ENCODE data around the gene FAAP24.
"Not testable (repeated sequence)": the region's sequence is repeated elsewhere in the genome, so short reads cannot be mapped to it uniquely, and the experiment has no call there.

Gene FAAP24

DNA sequence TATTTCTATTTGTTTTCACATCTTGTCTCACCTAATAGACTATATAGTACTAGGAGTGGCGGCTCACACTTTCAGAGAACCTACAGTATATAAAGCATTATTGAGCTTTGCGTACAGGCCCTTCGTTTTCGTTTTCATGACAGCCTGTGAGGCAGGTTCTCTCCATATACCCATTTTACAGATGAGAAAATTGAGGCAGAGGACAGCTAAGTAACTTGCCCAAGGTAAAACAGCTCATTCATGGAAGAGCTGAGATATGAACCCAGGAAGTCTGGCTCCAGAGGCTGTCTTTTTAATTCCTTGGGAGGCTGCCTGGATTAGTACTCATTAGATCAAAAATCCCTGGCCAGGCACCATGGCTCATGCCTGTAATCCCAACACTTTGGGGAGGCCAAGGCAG lies 28.9 kb downstream of the FAAP24 start:
- DNase-seq: no peak

GRCh38 chr19:33002126-33002865 lies 30.3 kb downstream of the FAAP24 start:
- DNase-seq: not testable (repeated sequence)

DNA sequence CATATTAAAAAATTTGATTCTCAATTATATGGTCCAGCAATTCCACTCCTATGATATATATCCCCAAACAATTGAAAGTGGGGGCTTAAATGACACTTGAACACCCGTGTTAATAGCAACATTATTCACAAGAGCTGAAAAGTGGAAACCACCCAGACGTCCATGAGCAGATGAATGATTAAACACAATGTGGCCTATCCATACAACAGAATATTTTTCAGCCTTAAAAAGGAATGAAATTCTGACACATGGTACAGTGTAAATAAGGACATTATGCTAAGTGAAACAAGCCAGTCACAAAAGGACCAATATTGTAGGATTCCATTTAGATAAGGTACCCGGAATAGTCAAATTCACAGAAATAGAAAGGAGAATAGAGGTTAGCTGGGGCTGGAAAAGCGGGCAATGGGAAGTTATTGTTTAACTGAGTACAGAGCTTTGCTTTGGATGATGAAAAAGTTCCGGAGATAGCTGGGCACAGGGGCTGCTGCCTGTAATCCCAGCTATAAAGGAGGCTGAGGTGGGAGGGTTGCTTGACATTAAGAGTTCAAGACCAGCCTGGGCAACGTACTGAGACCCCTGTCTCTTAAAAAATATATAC lies 31.5 kb downstream of the FAAP24 start:
- not testable (repeated sequence) for DNase-seq

GRCh38 chr19:33005440-33005839 lies 33.4 kb downstream of the FAAP24 start:
- DNase-seq: no peak

DNA sequence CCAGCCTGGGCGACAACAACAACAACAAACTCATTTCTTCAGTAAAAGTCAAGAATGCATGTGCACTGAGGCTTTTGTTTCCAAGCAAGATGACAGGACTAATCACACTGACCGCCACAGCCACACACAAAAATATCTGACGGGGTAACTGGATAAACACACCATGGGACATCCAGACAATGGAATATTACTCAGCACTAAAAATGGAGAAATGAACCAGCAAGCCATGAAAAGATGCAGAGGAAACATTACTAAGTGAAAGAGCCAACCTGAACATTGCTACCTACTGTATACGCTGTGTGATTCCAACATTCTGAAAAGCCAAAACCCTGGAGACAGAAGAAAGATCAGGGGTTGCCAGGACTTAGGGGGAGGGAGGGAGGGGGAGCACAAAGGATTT lies 36.7 kb downstream of the FAAP24 start:
- no peak for DNase-seq

DNA sequence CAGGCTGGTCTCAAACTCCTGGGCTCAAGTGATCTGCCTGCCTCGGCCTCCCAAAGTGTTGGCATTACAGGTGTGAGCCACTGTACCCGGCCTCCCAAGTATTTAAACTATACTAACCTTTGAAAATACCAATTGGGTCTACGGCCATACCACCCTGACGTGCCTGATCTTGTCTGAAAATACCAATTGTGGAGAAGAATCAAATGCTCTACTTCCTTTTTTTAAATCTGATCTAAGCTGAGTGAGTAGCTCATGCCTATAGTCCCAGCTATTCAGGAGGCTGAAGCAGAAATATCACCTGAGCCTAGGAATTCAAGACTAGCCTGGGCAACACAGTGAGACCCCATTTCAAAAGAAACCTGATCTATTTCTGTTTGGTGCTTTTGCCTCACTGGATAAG lies 38.8 kb downstream of the FAAP24 start:
- DNase-seq: not testable (repeated sequence)

DNA sequence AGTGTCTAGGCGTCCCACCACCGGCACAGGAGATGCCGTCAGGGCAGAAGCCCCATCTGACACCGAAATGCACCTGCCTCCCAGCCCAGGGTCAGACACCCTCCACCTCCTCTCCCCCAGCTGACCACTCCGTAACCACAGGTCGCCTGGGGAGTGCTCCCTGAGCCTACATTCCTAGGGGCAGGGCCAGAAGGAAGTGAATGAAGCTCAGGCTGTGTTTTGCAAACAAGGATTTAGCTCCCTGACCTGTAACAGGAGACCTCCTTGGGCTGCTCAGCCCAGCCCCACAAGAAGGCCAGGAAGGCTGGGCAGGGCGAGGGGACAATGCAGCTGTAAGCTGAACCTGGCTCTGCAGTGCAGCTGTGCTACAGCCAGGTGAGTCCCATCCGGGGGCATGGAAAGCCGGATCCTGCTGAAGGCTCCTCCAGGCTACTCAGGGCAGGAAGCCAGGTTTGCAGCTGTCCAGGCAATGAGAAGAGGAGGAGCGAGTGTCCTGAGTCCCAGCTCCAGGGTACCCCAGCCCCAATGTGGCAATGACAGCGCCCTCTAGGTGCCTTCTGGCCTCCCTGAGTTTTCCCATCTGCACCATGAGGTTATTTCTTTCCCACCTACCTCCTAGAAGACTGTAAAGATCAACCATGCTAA lies 50.6 kb downstream of the FAAP24 start:
- DNase-seq: no peak

- DNase-seq: no peak
Measured at GRCh38 chr19:33024398-33024797, 52.4 kb downstream of the FAAP24 start.

GRCh38 chr19:33025468-33026238 lies 53.6 kb downstream of the FAAP24 start:
- not testable (repeated sequence) for DNase-seq

GRCh38 chr19:33026602-33027001 lies 54.6 kb downstream of the FAAP24 start:
- not testable (repeated sequence) for DNase-seq

Data from NCI-H1436 treated with DMSO at 0.1 percent for 48 hours (cell line).